ENCODE results near the gene CNPY4.
"Not testable (repeated sequence)": the region's sequence is repeated elsewhere in the genome, so short reads cannot be mapped to it uniquely, and the experiment has no call there.

The CNPY4 gene

GRCh38 chr7:100118388-100119071 is 904 bp upstream of the CNPY4 start:
- DNase-seq (ENCODE audit: low read depth in 1 of 2, low spot score in 1 of 2): no peak

GRCh38 chr7:100119970-100120732 is 717 bp downstream of the CNPY4 start:
- peak; percentile 34 to 52 for DNase-seq (ENCODE audit: low read depth in 1 of 2, low spot score in 1 of 2)

GRCh38 chr7:100120733-100121036 is 1.3 kb downstream of the CNPY4 start:
- no peak for DNase-seq (ENCODE audit: low read depth in 1 of 2, low spot score in 1 of 2)

- no peak for DNase-seq (ENCODE audit: low read depth in 1 of 2, low spot score in 1 of 2)
Measured at GRCh38 chr7:100122067-100122466, 2.6 kb downstream of the CNPY4 start.

GRCh38 chr7:100122568-100122967 is 3.1 kb downstream of the CNPY4 start:
- no peak for DNase-seq (ENCODE audit: low read depth in 1 of 2, low spot score in 1 of 2)

GRCh38 chr7:100124301-100125230 is 5.1 kb downstream of the CNPY4 start:
- DNase-seq (ENCODE audit: low read depth in 1 of 2, low spot score in 1 of 2): no peak

- no peak for DNase-seq (ENCODE audit: low read depth in 1 of 2, low spot score in 1 of 2)
Measured at GRCh38 chr7:100126239-100126930, 7.0 kb downstream of the CNPY4 start.

GRCh38 chr7:100126931-100127865 is 7.8 kb downstream of the CNPY4 start, which contains the start of gene MBLAC1:
MBLAC1 (plus strand) TSS chr7:100126967; CDS start chr7:100127396, 429 bp downstream.
- peak; percentile 81 to 84 for DNase-seq (ENCODE audit: low read depth in 1 of 2, low spot score in 1 of 2)

GRCh38 chr7:100127866-100128636 is 8.6 kb downstream of the CNPY4 start:
- no peak for DNase-seq (ENCODE audit: low read depth in 1 of 2, low spot score in 1 of 2)

GRCh38 chr7:100128637-100128963 is 9.2 kb downstream of the CNPY4 start:
- DNase-seq (ENCODE audit: low read depth in 1 of 2, low spot score in 1 of 2): no peak

GRCh38 chr7:100130220-100130607 is 10.8 kb downstream of the CNPY4 start:
- DNase-seq (ENCODE audit: low read depth in 1 of 2, low spot score in 1 of 2): not testable (repeated sequence)

- DNase-seq (ENCODE audit: low read depth in 1 of 2, low spot score in 1 of 2): peak; percentile 74 to 81
Measured at GRCh38 chr7:100130608-100131453, 11.4 kb downstream of the CNPY4 start.

- DNase-seq (ENCODE audit: low read depth in 1 of 2, low spot score in 1 of 2): no peak
Measured at GRCh38 chr7:100132126-100132525, 12.7 kb downstream of the CNPY4 start.

- DNase-seq (ENCODE audit: low read depth in 1 of 2, low spot score in 1 of 2): peak in 1 of 2 donors; percentile 32
Measured at GRCh38 chr7:100132697-100133151, 13.3 kb downstream of the CNPY4 start.

GRCh38 chr7:100137851-100138760 is 18.7 kb downstream of the CNPY4 start:
- DNase-seq (ENCODE audit: low read depth in 1 of 2, low spot score in 1 of 2): no peak

GRCh38 chr7:100141555-100141949 is 22.1 kb downstream of the CNPY4 start:
- DNase-seq (ENCODE audit: low read depth in 1 of 2, low spot score in 1 of 2): no peak

GRCh38 chr7:100142461-100142860 is 23.0 kb downstream of the CNPY4 start:
- no peak for DNase-seq (ENCODE audit: low read depth in 1 of 2, low spot score in 1 of 2)

All from activated T-helper 1 cell treated with anti-CD3 and anti-CD28 coated beads, Interleukin-2, amount 50 U/mL, for 16 hours (primary cell).